GM20000 (cell line): ENCODE measurements around the gene VAT1L.

Source experiments
- DNase-seq: peaks from one replicate; pipeline ENCODE4 v3.0.0; 2012; ENCODE audit warnings: low spot score
- TF ChIP-seq, protein P1 (sequence below): IDR thresholded peaks from 2 replicates; pipeline ENCODE4 v1.5.1; 2012; ENCODE audit warnings: mild to moderate bottlenecking, control low read depth; ENCODE audit errors: extremely low read depth, missing control alignments

The VAT1L gene

DNA sequence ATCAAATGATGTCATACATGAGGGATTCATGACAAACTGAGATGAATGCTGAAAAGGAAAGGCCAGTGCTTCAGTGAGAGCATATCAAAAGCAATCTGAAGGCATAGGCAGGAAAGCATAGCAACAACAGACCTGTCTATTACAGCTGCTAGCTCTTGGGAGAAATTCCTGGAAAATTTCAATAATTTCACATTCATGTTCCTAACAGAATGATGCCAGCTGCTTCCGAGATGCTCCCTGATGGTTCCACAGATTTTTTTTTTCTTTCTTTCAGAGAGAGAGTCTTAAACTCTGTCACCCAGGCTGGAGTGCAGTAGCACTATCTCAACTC, 183.7 kb downstream of the VAT1L start:
- no peak for DNase-seq
- TF ChIP-seq, protein P1, sequence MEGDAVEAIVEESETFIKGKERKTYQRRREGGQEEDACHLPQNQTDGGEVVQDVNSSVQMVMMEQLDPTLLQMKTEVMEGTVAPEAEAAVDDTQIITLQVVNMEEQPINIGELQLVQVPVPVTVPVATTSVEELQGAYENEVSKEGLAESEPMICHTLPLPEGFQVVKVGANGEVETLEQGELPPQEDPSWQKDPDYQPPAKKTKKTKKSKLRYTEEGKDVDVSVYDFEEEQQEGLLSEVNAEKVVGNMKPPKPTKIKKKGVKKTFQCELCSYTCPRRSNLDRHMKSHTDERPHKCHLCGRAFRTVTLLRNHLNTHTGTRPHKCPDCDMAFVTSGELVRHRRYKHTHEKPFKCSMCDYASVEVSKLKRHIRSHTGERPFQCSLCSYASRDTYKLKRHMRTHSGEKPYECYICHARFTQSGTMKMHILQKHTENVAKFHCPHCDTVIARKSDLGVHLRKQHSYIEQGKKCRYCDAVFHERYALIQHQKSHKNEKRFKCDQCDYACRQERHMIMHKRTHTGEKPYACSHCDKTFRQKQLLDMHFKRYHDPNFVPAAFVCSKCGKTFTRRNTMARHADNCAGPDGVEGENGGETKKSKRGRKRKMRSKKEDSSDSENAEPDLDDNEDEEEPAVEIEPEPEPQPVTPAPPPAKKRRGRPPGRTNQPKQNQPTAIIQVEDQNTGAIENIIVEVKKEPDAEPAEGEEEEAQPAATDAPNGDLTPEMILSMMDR, result no peak

DNA sequence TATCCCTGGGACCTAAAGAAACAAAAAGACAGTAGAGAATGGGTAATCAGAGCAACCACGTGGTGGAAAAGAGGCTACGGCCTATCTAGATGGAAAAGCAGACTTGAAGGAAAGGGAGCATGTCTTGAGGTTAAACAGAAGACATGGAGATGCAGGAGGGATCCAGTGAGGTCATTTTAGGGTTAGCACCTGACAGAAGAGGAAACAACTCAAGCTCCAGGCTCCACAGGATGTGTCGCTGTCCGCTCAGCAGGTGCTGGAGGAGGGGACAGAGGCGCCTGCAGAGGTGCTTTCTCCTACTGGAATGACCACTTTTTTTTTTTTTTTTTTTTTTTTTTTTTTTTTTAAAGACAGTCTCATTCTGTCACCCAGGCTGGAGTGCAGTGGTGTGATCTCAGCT, 186.5 kb downstream of the VAT1L start:
- TF ChIP-seq, protein P1, result no peak
- DNase-seq, result no peak

DNA sequence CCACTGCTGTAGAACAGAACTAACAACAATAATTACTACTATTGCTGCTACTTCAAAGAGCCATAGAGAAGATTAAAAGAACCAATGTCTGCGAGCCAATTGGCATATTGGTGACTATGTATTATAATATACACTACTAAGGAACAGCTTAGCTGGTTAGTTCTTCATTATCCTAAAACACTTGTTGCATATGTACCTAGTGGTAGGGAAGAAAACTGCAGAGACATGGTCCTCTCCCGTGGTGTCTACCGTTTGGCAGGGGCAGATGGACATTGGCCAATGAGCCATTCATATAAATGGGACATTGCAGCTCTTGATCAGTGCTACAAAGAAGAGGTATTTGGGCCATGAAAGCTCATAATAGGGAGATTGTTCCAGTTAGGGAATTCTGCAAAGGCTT, 187.6 kb downstream of the VAT1L start:
- TF ChIP-seq, protein P1, result no peak
- DNase-seq, result no peak

DNA sequence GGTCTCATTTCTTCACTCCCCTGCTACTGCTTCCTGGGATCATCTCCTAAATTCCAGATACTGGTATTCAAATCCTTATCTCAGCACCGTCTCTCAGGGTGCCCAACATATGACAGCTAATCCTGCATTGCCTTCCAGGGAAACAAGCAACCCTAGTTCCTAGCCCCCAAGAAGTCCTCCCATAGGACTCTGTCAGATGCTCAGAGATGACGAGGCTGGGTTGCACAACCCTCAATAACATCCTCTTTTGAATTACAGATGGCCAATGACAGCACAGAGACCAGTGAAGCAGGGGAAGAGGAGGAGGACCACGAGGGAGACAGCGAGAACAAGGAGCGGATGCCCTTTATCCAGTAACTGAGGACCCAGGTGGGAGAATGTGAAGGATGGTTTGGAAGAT, 189.0 kb downstream of the VAT1L start:
- DNase-seq, result no peak
- TF ChIP-seq, protein P1, result no peak

DNA sequence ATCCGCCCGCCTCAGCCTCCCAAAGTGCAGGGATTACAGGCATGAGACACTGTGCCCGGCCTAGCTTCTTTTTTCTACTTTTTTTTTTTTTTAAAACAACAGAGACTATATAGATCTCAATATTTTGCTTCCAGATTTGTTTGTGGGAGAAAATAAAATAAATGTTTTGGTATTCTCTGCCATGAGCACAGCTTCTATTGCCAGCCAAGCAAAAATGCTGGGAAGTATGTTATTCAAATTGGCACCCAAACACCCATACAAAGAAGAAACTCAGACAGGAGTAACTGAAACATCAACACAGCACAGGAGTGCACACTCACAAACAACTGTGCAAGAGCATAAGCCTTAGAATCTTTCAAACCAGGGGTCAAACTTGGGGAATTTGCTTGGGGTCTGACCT, 196.7 kb downstream of the VAT1L start:
- TF ChIP-seq, protein P1, result no peak
- DNase-seq, result no peak

DNA sequence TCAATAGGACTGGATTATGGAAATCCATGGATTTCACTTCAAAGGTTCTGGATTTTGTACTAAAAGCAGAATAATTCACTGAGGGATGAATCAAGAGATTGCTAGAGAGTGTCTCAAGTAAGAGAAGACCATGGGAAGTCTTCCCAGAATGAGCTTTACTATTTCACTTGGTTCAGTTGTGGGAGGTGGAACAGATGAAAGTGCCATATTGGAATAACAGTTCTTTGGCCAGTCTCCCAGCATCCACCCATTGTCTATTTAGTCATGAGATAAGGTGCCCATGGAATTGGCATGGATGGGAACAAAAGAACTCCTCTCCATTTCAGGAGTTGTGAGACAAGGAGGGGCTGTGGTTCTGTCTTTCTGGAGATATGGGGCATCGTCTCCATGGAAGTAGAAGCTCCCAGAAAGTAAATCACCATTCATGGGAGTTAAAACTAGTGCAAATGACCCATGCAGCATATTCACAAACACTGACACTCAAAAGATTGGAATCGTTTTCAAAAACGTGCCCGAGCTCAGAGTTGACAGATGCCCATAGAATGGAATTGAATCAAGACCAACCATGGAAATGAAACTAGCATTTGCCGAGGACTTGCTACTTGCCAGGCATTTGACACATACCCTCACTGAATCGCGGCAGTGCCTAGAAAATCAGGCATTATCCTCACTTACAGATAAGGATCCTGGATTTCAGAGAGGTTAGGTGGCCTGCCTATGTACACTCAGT, 197.8 kb downstream of the VAT1L start:
- TF ChIP-seq, protein P1, result no peak
- DNase-seq, result no peak

DNA sequence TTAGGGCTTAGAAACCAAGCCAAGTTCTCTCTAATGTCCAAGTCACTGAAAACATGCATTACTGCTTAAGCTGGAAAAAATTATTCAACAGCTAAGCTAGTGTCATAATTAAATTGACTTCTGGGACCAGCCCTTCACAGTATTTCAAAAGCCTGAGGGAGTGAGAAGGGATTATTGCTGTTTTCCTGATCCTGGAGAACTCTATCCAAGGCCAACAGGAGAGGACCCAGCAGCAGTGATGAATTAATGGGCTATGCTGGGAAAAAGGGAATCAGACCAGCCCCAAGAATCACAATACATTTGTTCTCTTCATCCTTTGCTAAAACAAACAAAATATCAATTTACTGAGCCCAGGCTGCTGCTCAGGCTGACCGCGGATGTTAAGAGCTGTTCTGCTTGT, 199.4 kb downstream of the VAT1L start:
- no peak for DNase-seq
- TF ChIP-seq, protein P1, result no peak
